A549 (cell line): ENCODE results near the gene MYLK. TPM values are rescaled to one million over a fixed set of nuclear protein-coding genes. Genes with fewer than 3 reads are reported as not detected.

Source experiments
- ATAC-seq, 2 experiments: fragments of 200-7000 bp in 1 of 2; fragments of >200 bp in 1 of 2; cut with Nextera tagmentation in 1 of 2; cut with Tn5 transposase in 1 of 2; 3 replicates each; pipeline versions ENCODE4 v1.8.0 to v1.9.1; 2018 to 2020; ENCODE audit warnings: mild to moderate bottlenecking in 1 of 2, moderate library complexity in 1 of 2
- CTCF ChIA-PET: fragments of 300-600 bp; sonication (Branson Sonifier 250); formaldehyde crosslinking; extraction: SDS; loops from one replicate; lab custom pipeline; 2021; ENCODE audit warnings: antibody characterized with exemption, inconsistent platforms; lab: Yijun Ruan, JAX
- POLR2A ChIA-PET: fragments of 350-600 bp; formaldehyde crosslinking; extraction: SDS; loops from one replicate; lab custom pipeline; 2021; ENCODE audit warnings: antibody characterized with exemption, inconsistent platforms; lab: Yijun Ruan, JAX
- DNase-seq, 2 experiments: peaks; one replicate each; pipeline versions ENCODE4 v3.0.0 to v3.0.0-alpha.2; 2011 to 2016; ENCODE audit warnings: low read depth in 1 of 2, low spot score in 1 of 2
- FAIRE-seq: peaks from 2 replicates; lab custom pipeline; 2011; peaks lifted over from hg19 to GRCh38; lab: Jason Lieb, UNC
- H3K27ac ChIP-seq, 2 experiments: fragments of >200 bp; sonication (Bioruptor Twin); formaldehyde crosslinking; 3 replicates each; pipeline ENCODE4 v1.5.1; 2016 to 2017
- H3K4me1 ChIP-seq: fragments of >200 bp; sonication (Bioruptor Twin); formaldehyde crosslinking; 3 replicates; pipeline ENCODE4 v1.6.1; 2016
- H3K4me2 ChIP-seq: fragments of >200 bp; sonication (Bioruptor Twin); formaldehyde crosslinking; 3 replicates; pipeline ENCODE4 v1.6.1; 2016
- H3K4me3 ChIP-seq: fragments of >200 bp; sonication (Bioruptor Twin); formaldehyde crosslinking; 3 replicates; pipeline ENCODE4 v1.5.1; 2016
- H3K9me3 ChIP-seq: fragments of >200 bp; sonication (Bioruptor Twin); formaldehyde crosslinking; 3 replicates; pipeline ENCODE4 v1.6.1; 2016
- BCL3 ChIP-seq: fragments of >200 bp; sonication (Bioruptor Twin); formaldehyde crosslinking; IDR thresholded peaks from 3 replicates; pipeline ENCODE4 v1.6.1; 2016
- BHLHE40 ChIP-seq: IDR thresholded peaks from 2 replicates; pipeline ENCODE4 v1.6.1; 2012; ENCODE audit warnings: low read depth, low read length, inconsistent platforms
- CBX2 ChIP-seq: fragments of 200-600 bp; sonication (generic); IDR thresholded peaks from 2 replicates; pipeline ENCODE4 v1.6.1; 2016; ENCODE audit warnings: low read depth, mild to moderate bottlenecking, borderline replicate concordance
- CEBPB ChIP-seq, 2 experiments: fragments of >200 bp in 1 of 2; sonication (Bioruptor Twin) in 1 of 2; formaldehyde crosslinking in 1 of 2; IDR thresholded peaks; 2 replicates each; pipeline ENCODE4 v1.6.1; 2012 to 2016
- CHD2 ChIP-seq: fragments of 150-350 bp; IDR thresholded peaks from 2 replicates; pipeline ENCODE4 v1.6.1; 2014; ENCODE audit warnings: low read length; ENCODE audit not compliant: partially characterized antibody
- CHD4 ChIP-seq: fragments of 200-600 bp; sonication (generic); IDR thresholded peaks from 2 replicates; pipeline ENCODE4 v1.6.1; 2016; ENCODE audit warnings: antibody characterized with exemption, mild to moderate bottlenecking, borderline replicate concordance
- EP300 ChIP-seq, 2 experiments: fragments of >200 bp; sonication (Bioruptor Twin); formaldehyde crosslinking; IDR thresholded peaks; 2 replicates in 1 of 2; 3 replicates in 1 of 2; pipeline ENCODE4 v1.6.1; 2016 to 2017
- ESRRA ChIP-seq: fragments of 150-350 bp; IDR thresholded peaks from 2 replicates; pipeline ENCODE4 v1.6.1; 2014; ENCODE audit warnings: mild to moderate bottlenecking, low read length, borderline replicate concordance
- KDM1A ChIP-seq: fragments of 200-600 bp; sonication (generic); IDR thresholded peaks from 2 replicates; pipeline ENCODE4 v1.6.1; 2016; ENCODE audit warnings: low read depth, mild to moderate bottlenecking
- MAFK ChIP-seq: fragments of 450-650 bp; IDR thresholded peaks from 2 replicates; pipeline ENCODE4 v1.6.1; 2014; ENCODE audit not compliant: partially characterized antibody
- MAZ ChIP-seq: fragments of 150-350 bp; IDR thresholded peaks from 2 replicates; pipeline ENCODE4 v1.6.1; 2014; ENCODE audit warnings: antibody characterized with exemption, low read depth, low read length, borderline replicate concordance
- NPAS2 ChIP-seq: fragments of 250-450 bp; sonication (Bioruptor Pico); IDR thresholded peaks from 2 replicates; pipeline ENCODE4 v1.8.0; 2022; ENCODE audit warnings: mild to moderate bottlenecking, moderate library complexity, borderline replicate concordance
- POLR2AphosphoS2 ChIP-seq: conservative IDR thresholded peaks from 2 replicates; pipeline ENCODE4 v1.6.1; 2012; ENCODE audit warnings: low read length, improper control_type of control experiment, inconsistent platforms
- RAD21 ChIP-seq, 2 experiments: fragments of >200 bp in 1 of 2; sonication (Bioruptor Twin) in 1 of 2; formaldehyde crosslinking in 1 of 2; IDR thresholded peaks in 1 of 2; conservative IDR thresholded peaks in 1 of 2; 2 replicates in 1 of 2; 3 replicates in 1 of 2; pipeline ENCODE4 v1.6.1; 2012 to 2018; ENCODE audit warnings: inconsistent platforms in 1 of 2
- RCOR1 ChIP-seq: fragments of 150-350 bp; IDR thresholded peaks from 2 replicates; pipeline ENCODE4 v1.6.1; 2014; ENCODE audit warnings: antibody characterized with exemption, low read length, low read depth
- SREBF2 ChIP-seq: fragments of 450-650 bp; IDR thresholded peaks from 2 replicates; pipeline ENCODE4 v1.6.1; 2014; ENCODE audit warnings: mild to moderate bottlenecking, moderate library complexity
- TFCP2L1 ChIP-seq: fragments of 250-450 bp; sonication (Bioruptor Pico); IDR thresholded peaks from 2 replicates; pipeline ENCODE4 v1.5.0; 2021; ENCODE audit warnings: mild to moderate bottlenecking
- ZC3H11A ChIP-seq: fragments of 450-650 bp; IDR thresholded peaks from 2 replicates; pipeline ENCODE4 v1.6.1; 2014; ENCODE audit warnings: antibody characterized with exemption, mild to moderate bottlenecking
- ZNF302 ChIP-seq: fragments of 250-450 bp; sonication (Bioruptor Pico); IDR thresholded peaks from 2 replicates; pipeline ENCODE4 v1.9.0; 2021; ENCODE audit warnings: inconsistent platforms, mild to moderate bottlenecking, moderate library complexity
- ZSCAN20 ChIP-seq: fragments of 250-450 bp; sonication (Bioruptor Pico); IDR thresholded peaks from 2 replicates; pipeline ENCODE4 v1.8.0; 2022; ENCODE audit warnings: mild to moderate bottlenecking, moderate library complexity
- WGBS: methylation state at CpG from one replicate; pipeline ENCODE4 v1.1.6; 2017; ENCODE audit errors: missing lambda C conversion rate; 5-methylcytosine and 5-hydroxymethylcytosine counted together
- polyA plus RNA-seq, 4 experiments: library from polyadenylated mRNA; depleted of rRNA in 3 of 4; stranded (reverse); fragments of >200 nt; fragmentation: RNase III in 1 of 4; extraction: RNeasy Plus Mini Kit Qiagen cat#74134 plus additional on column Dnase treatment in 1 of 4; gene quantifications; 2 replicates in 3 of 4; 3 replicates in 1 of 4; pipeline ENCODE4 v1.2.3, GENCODE V29; 2011 to 2017
- TF ChIP-seq, protein P1 (sequence below): fragments of 200-600 bp; sonication (generic); IDR thresholded peaks from 2 replicates; pipeline ENCODE4 v1.6.1; 2016; ENCODE audit warnings: antibody characterized with exemption, mild to moderate bottlenecking, moderate library complexity
- TF ChIP-seq, protein P2 (sequence below): fragments of 250-450 bp; sonication (Bioruptor Pico); IDR thresholded peaks from 2 replicates; pipeline ENCODE4 v1.5.0; 2021; ENCODE audit warnings: mild to moderate bottlenecking, moderate library complexity, borderline replicate concordance

The MYLK gene
- polyA plus RNA-seq, 2 of the 4 experiments (the other 2 are of a cell fraction) = 16.9 to 17.4 TPM

- DNase-seq = no peak
- no peak for TF ChIP-seq BCL3
- peak; percentile 52 for TF ChIP-seq MAFK
- no peak for TF ChIP-seq ZNF302 (CRISPR knock-in tag)
- Histone ChIP-seq H3K9me3 (no peaks in the 10 kb centered on the region), H3K4me3 (no peak overlapping the region), H3K27ac (no peak overlapping the region), H3K4me2 (no peak overlapping the region), H3K4me1 (no peaks in the 10 kb centered on the region)
- ATAC-seq = no peak
- POLR2A ChIA-PET = no interaction called here
- 95% methylated on average over 2 of the region's 2 CpGs for WGBS
- FAIRE-seq = no peak
- CTCF ChIA-PET = interaction anchor here (1.3 to 6.4 kb wide), 2 partner anchors 12 to 286 kb away, joined by 3 to 52 read pairs; no protein-coding TSS in a partner anchor
Observed at GRCh38 chr3:123571973-123572365, 312.2 kb downstream of the MYLK start.

- no peak for FAIRE-seq
Observed at GRCh38 chr3:123571264-123571972, 312.7 kb downstream of the MYLK start.

GRCh38 chr3:123568875-123569274 is 315.3 kb downstream of the MYLK start:
- FAIRE-seq = no peak
- ATAC-seq = no peak
- no peak for TF ChIP-seq TFCP2L1 (CRISPR knock-in tag)
- TF ChIP-seq ZSCAN20 (CRISPR knock-in tag) = no peak
- no peak for DNase-seq
- Histone ChIP-seq H3K4me2 (no peak overlapping the region), H3K9me3 (no peaks in the 10 kb centered on the region), H3K27ac (no peak overlapping the region), H3K4me3 (no peak overlapping the region), H3K4me1 (no peaks in the 10 kb centered on the region)
- ChIA-PET CTCF (interaction anchor here (6.4 kb wide), 1 partner anchor 9 kb away, joined by 52 read pairs; no protein-coding TSS in a partner anchor), POLR2A (no interaction called here)

More at GRCh38 chr3:123571264-123571972, 312.7 kb downstream of the MYLK start:
- no peak overlapping the region for H3K4me2 ChIP-seq
- ChIA-PET POLR2A (no interaction called here), CTCF (interaction anchor here (0.8 to 6.4 kb wide), 3 partner anchors 9 to 286 kb away, joined by 3 to 52 read pairs (median 3); no protein-coding TSS in a partner anchor)
- H3K4me1 ChIP-seq = no peaks in the 10 kb centered on the region
- TF ChIP-seq ZC3H11A (no peak), CHD4 (no peak), EP300 (IDR thresholded peaks at IDR 0.05) (no peak), NPAS2 (CRISPR knock-in tag) (no peak), CBX2 (no peak), SREBF2 (no peak), CHD2 (no peak), CEBPB (IDR thresholded peaks at IDR 0.05) (no peak), RAD21 (conservative IDR thresholded peaks at IDR 0.05 in 1 of 2, IDR thresholded peaks at IDR 0.05 in 1 of 2) (no peak), POLR2AphosphoS2 (no peak), ZSCAN20 (CRISPR knock-in tag) (no peak), KDM1A (no peak), TFCP2L1 (CRISPR knock-in tag) (no peak), BHLHE40 (no peak), MAZ (no peak), RCOR1 (no peak), ESRRA (no peak)
- TF ChIP-seq, protein P1, sequence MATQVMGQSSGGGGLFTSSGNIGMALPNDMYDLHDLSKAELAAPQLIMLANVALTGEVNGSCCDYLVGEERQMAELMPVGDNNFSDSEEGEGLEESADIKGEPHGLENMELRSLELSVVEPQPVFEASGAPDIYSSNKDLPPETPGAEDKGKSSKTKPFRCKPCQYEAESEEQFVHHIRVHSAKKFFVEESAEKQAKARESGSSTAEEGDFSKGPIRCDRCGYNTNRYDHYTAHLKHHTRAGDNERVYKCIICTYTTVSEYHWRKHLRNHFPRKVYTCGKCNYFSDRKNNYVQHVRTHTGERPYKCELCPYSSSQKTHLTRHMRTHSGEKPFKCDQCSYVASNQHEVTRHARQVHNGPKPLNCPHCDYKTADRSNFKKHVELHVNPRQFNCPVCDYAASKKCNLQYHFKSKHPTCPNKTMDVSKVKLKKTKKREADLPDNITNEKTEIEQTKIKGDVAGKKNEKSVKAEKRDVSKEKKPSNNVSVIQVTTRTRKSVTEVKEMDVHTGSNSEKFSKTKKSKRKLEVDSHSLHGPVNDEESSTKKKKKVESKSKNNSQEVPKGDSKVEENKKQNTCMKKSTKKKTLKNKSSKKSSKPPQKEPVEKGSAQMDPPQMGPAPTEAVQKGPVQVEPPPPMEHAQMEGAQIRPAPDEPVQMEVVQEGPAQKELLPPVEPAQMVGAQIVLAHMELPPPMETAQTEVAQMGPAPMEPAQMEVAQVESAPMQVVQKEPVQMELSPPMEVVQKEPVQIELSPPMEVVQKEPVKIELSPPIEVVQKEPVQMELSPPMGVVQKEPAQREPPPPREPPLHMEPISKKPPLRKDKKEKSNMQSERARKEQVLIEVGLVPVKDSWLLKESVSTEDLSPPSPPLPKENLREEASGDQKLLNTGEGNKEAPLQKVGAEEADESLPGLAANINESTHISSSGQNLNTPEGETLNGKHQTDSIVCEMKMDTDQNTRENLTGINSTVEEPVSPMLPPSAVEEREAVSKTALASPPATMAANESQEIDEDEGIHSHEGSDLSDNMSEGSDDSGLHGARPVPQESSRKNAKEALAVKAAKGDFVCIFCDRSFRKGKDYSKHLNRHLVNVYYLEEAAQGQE = no peak
- TF ChIP-seq, protein P2, sequence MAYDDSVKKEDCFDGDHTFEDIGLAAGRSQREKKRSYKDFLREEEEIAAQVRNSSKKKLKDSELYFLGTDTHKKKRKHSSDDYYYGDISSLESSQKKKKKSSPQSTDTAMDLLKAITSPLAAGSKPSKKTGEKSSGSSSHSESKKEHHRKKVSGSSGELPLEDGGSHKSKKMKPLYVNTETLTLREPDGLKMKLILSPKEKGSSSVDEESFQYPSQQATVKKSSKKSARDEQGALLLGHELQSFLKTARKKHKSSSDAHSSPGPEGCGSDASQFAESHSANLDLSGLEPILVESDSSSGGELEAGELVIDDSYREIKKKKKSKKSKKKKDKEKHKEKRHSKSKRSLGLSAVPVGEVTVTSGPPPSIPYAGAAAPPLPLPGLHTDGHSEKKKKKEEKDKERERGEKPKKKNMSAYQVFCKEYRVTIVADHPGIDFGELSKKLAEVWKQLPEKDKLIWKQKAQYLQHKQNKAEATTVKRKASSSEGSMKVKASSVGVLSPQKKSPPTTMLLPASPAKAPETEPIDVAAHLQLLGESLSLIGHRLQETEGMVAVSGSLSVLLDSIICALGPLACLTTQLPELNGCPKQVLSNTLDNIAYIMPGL (CRISPR knock-in tag) = no peak
- ATAC-seq (no peak), DNase-seq (no peak)
- 85% methylated on average over 4 of the region's 4 CpGs for WGBS
- no peak overlapping the region for H3K27ac ChIP-seq
- H3K4me3 ChIP-seq = no peak overlapping the region
- H3K9me3 ChIP-seq = no peaks in the 10 kb centered on the region
